Endothelial cell of umbilical vein (primary cell): Measurements from ENCODE around the gene STK32C. TPM values are rescaled to one million over a fixed set of nuclear protein-coding genes. Genes with fewer than 3 reads are reported as not detected.

Experiments used
- BruUV-seq: library from RNA; stranded (reverse); fragments of 400-500 nt; replicated peaks from 2 replicates; lab custom pipeline; 2021; lab: Mats Ljungman, UMichigan
- CTCF ChIA-PET: fragments of 300-600, 350-600 bp; sonication (Branson Sonifier 250); formaldehyde crosslinking; loops from one replicate; lab custom pipeline; 2021; ENCODE audit warnings: antibody characterized with exemption, inconsistent platforms; lab: Charles Lee
- POLR2A ChIA-PET: fragments of 300-600, 350-600 bp; sonication (Branson Sonifier 250); formaldehyde crosslinking; loops from one replicate; lab custom pipeline; 2021; ENCODE audit warnings: antibody characterized with exemption, inconsistent platforms; lab: Charles Lee
- DNase-seq: peaks from one replicate; pipeline ENCODE4 v3.0.0-alpha.2; 2011; ENCODE audit warnings: low read depth, low spot score
- FAIRE-seq: peaks from 2 replicates; lab custom pipeline; 2011; peaks lifted over from hg19 to GRCh38; lab: Jason Lieb, UNC
- H2AFZ ChIP-seq: 2 replicates; pipeline ENCODE4 v1.6.0; 2012; ENCODE audit warnings: low read depth, low read length, control low read depth, inconsistent platforms
- H3K27ac ChIP-seq: 2 replicates; pipeline ENCODE4 v1.5.1; 2011; ENCODE audit warnings: low read depth, mild to moderate bottlenecking, control low read depth, low read length, moderate library complexity; ENCODE audit not compliant: insufficient read depth
- H3K27me3 ChIP-seq, 2 experiments: 2 replicates each; pipeline versions ENCODE4 v1.6.0 to v1.6.1; 2011; ENCODE audit warnings: low read length in 2 of 2, mixed read lengths in 1 of 2; ENCODE audit not compliant: control insufficient read depth in 2 of 2, insufficient read depth in 2 of 2
- H3K36me3 ChIP-seq, 2 experiments: 2 replicates in 1 of 2; 3 replicates in 1 of 2; pipeline ENCODE4 v1.5.1; 2011; ENCODE audit warnings: low read length in 2 of 2, mild to moderate bottlenecking in 1 of 2, moderate library complexity in 1 of 2; ENCODE audit not compliant: control insufficient read depth in 2 of 2, insufficient read depth in 2 of 2; ENCODE audit errors: extremely low read depth in 1 of 2
- H3K4me1 ChIP-seq: 3 replicates; pipeline ENCODE4 v1.5.1; 2011; ENCODE audit warnings: mild to moderate bottlenecking, low read length; ENCODE audit not compliant: control insufficient read depth, insufficient read depth; ENCODE audit errors: extremely low read depth
- H3K4me2 ChIP-seq: 2 replicates; pipeline ENCODE4 v1.6.1; 2011; ENCODE audit warnings: low read length, control low read depth, mixed read lengths; ENCODE audit not compliant: insufficient read depth
- H3K4me3 ChIP-seq, 3 experiments: fragments of 200-600 bp in 1 of 3; sonication (generic), shearing (Covaris generic) in 1 of 3; replicated peaks in 1 of 3; 2 replicates each; pipeline ENCODE4 v1.5.1; 2011 to 2016; ENCODE audit warnings: control low read depth in 3 of 3, low read length in 3 of 3, mild to moderate bottlenecking in 2 of 3, inconsistent platforms in 1 of 3, low read depth in 1 of 3, moderate library complexity in 1 of 3; ENCODE audit not compliant: insufficient read depth in 1 of 3
- H3K79me2 ChIP-seq: 2 replicates; pipeline ENCODE4 v1.6.0; 2012; ENCODE audit warnings: low read length, inconsistent platforms; ENCODE audit not compliant: control insufficient read depth, insufficient read depth
- H3K9ac ChIP-seq: replicated peaks from 2 replicates; pipeline ENCODE3; 2011; ENCODE audit warnings: low read length, control low read depth; ENCODE audit not compliant: insufficient read depth; ENCODE audit errors: extremely low read depth
- H3K9me1 ChIP-seq: replicated peaks from 3 replicates; pipeline ENCODE4 v1.6.0; 2011; ENCODE audit warnings: mild to moderate bottlenecking, low read length; ENCODE audit not compliant: control insufficient read depth, insufficient read depth; ENCODE audit errors: extremely low read depth
- H3K9me3 ChIP-seq: replicated peaks from 2 replicates; pipeline ENCODE4 v1.5.1; 2012; ENCODE audit warnings: low read length, inconsistent platforms; ENCODE audit not compliant: control insufficient read depth, insufficient read depth
- H4K20me1 ChIP-seq: replicated peaks from 2 replicates; pipeline ENCODE3; 2011; ENCODE audit warnings: mild to moderate bottlenecking, low read length; ENCODE audit not compliant: control insufficient read depth, insufficient read depth; ENCODE audit errors: extremely low read depth
- EZH2 ChIP-seq: IDR thresholded peaks from 2 replicates; pipeline ENCODE4 v1.6.1; 2012; ENCODE audit warnings: borderline replicate concordance, low read depth, mild to moderate bottlenecking, moderate library complexity, low read length, inconsistent platforms; ENCODE audit not compliant: severe bottlenecking
- FOS ChIP-seq: IDR thresholded peaks from 2 replicates; pipeline ENCODE4 v1.6.1; 2011; ENCODE audit warnings: mild to moderate bottlenecking, low read length, moderate library complexity, borderline replicate concordance; ENCODE audit not compliant: insufficient read depth
- GATA2 ChIP-seq: IDR thresholded peaks from 2 replicates; pipeline ENCODE4 v1.7.0; 2011; ENCODE audit warnings: low read depth, mild to moderate bottlenecking, moderate library complexity, mixed read lengths, low read length; ENCODE audit not compliant: insufficient read length, insufficient read depth
- JUN ChIP-seq: IDR thresholded peaks from 2 replicates; pipeline ENCODE4 v1.6.1; 2011; ENCODE audit warnings: borderline replicate concordance, low read depth; ENCODE audit not compliant: insufficient read length, insufficient read depth
- MAX ChIP-seq: IDR thresholded peaks from 2 replicates; pipeline ENCODE4 v1.6.1; 2011; ENCODE audit not compliant: insufficient read depth, insufficient read length
- MYC ChIP-seq: IDR thresholded peaks from one replicate; pipeline ENCODE4 v1.6.1; 2011; ENCODE audit warnings: mild to moderate bottlenecking, low read depth, low read length
- POLR2A ChIP-seq: IDR thresholded peaks from 2 replicates; pipeline ENCODE4 v1.6.1; 2012; ENCODE audit warnings: low read depth, mild to moderate bottlenecking, control low read depth, low read length
- POLR2AphosphoS5 ChIP-seq: IDR thresholded peaks from 2 replicates; pipeline ENCODE4 v1.6.1; 2012; ENCODE audit warnings: low read depth, mild to moderate bottlenecking, control low read depth, low read length, moderate library complexity; ENCODE audit not compliant: insufficient read depth
- dilution Hi-C: fragments of 300-500 bp; cut with MboI; formaldehyde crosslinking; loops from one replicate; pipeline ENCODE4 v1.15.0; 2019; ENCODE audit warnings: low sequenced_read_pairs; ENCODE audit not compliant: extremely low pct_ligation_motif_present
- intact Hi-C: fragments of 100-400 bp; cut with micrococcal nuclease; formaldehyde crosslinking; loops from one replicate; pipeline ENCODE4 v1.10.0; 2022
- polyA plus RNA-seq, 4 experiments: library from polyadenylated mRNA; depleted of rRNA in 3 of 4; stranded (reverse) in 3 of 4; unstranded in 1 of 4; fragments of >200 nt; gene quantifications; 2 replicates each; pipeline versions ENCODE4 v1.2.1 to v1.2.3, GENCODE V29; 2011 to 2012; ENCODE audit warnings: missing spikeins in 1 of 4
- total RNA-seq: library from RNA; stranded (reverse); gene quantifications from 2 replicates; pipeline ENCODE4 v1.2.3, GENCODE V29; 2021
- TF ChIP-seq, protein P1 (sequence below), 2 donors: IDR thresholded peaks; 1 replicate in 1 of 2; 2 replicates in 1 of 2; pipeline ENCODE4 v1.5.1; 2011; ENCODE audit warnings: low read length in 2 of 2, mild to moderate bottlenecking in 2 of 2, moderate library complexity in 2 of 2, control low read depth in 1 of 2, inconsistent platforms in 1 of 2, low read depth in 1 of 2; ENCODE audit not compliant: insufficient read depth in 1 of 2; ENCODE audit errors: extremely low read depth in 1 of 2

The STK32C gene
- total and polyA plus RNA-seq, 2 donors (not counting 3 experiments of a cell fraction or from before 2014, with no cell fraction given), result 5.4 to 14.1 TPM

GRCh38 chr10:132238371-132239125, 69.2 kb downstream of the STK32C start:
- CTCF ChIA-PET, result no interaction called here
- H3K4me1 ChIP-seq, result no peaks in the 10 kb centered on the region
- H2AFZ ChIP-seq, result no peak overlapping the region
- H4K20me1 ChIP-seq, result no peaks in the 10 kb centered on the region
- no peak overlapping the region for H3K4me3 ChIP-seq
- no TSS peak for BruUV-seq
- no peaks in the 10 kb centered on the region for H3K36me3 ChIP-seq
- no peak overlapping the region for H3K9ac ChIP-seq
- H3K27ac ChIP-seq, result no peak overlapping the region
- no peak for FAIRE-seq
- POLR2A ChIA-PET, result no interaction called here
- DNase-seq, result no peak
- dilution Hi-C loops, result no loop called here
- no peaks in the 10 kb centered on the region for H3K9me3 ChIP-seq
- H3K9me1 ChIP-seq, result no peaks in the 10 kb centered on the region
- H3K27me3 ChIP-seq, result no peaks in the 10 kb centered on the region
- H3K79me2 ChIP-seq, result no peaks in the 10 kb centered on the region
- intact Hi-C loops, result no loop called here
- no peak for TF ChIP-seq MYC
- TF ChIP-seq POLR2AphosphoS5, result no peak
- no peak for TF ChIP-seq POLR2A
- TF ChIP-seq, protein P1, sequence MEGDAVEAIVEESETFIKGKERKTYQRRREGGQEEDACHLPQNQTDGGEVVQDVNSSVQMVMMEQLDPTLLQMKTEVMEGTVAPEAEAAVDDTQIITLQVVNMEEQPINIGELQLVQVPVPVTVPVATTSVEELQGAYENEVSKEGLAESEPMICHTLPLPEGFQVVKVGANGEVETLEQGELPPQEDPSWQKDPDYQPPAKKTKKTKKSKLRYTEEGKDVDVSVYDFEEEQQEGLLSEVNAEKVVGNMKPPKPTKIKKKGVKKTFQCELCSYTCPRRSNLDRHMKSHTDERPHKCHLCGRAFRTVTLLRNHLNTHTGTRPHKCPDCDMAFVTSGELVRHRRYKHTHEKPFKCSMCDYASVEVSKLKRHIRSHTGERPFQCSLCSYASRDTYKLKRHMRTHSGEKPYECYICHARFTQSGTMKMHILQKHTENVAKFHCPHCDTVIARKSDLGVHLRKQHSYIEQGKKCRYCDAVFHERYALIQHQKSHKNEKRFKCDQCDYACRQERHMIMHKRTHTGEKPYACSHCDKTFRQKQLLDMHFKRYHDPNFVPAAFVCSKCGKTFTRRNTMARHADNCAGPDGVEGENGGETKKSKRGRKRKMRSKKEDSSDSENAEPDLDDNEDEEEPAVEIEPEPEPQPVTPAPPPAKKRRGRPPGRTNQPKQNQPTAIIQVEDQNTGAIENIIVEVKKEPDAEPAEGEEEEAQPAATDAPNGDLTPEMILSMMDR (IDR thresholded peaks at IDR 0.05; ENCODE audit: extremely low read depth in 1 of 2, insufficient read depth in 1 of 2, low read depth in 1 of 2, low read length in 2 of 2), result no peak
- no peak for TF ChIP-seq GATA2
- no peak for TF ChIP-seq EZH2
- no peak for TF ChIP-seq MAX
- TF ChIP-seq JUN, result no peak
- no peak for TF ChIP-seq FOS
- no peak overlapping the region for H3K4me2 ChIP-seq
